SW480 (cell line): ENCODE data around the gene PFAS.

Source experiments
- DNase-seq: peaks from one replicate; pipeline ENCODE4 v3.0.0-alpha.2; 2016; ENCODE audit warnings: low spot score

PFAS gene

DNA sequence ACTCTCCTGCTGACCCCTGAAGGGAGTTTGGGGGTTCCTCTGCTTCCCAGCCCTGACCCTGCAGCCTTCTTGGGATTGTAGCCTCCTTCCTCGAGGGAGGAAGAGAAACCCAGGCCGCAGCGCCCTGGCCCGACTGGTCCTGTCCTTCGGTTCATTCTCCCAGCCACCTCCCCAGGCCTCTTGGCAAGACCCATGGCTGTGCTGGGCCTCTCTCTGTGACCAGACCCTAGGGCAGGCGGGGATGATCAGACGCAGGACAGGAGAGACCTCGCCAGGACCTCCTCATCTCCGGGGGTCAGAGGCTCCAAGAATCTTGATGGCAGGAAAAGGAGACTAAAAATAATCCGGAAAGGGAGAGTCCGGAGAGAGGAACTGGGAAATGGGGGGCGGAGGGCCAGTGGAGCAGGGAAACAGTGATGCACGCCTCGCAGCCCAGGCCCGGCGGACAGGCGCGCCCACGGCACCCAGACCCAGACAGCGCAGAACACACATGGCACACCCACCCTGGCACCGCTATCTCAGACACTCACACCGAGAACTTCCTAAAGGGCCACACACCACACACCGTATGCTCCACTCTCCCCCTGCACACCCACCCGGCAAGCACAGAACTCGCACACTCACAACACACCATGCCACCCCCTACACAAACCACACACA, 62.2 kb downstream of the PFAS start:
- DNase-seq: no peak

- no peak for DNase-seq
Observed at GRCh38 chr17:8312251-8312650, 63.2 kb downstream of the PFAS start.

DNA sequence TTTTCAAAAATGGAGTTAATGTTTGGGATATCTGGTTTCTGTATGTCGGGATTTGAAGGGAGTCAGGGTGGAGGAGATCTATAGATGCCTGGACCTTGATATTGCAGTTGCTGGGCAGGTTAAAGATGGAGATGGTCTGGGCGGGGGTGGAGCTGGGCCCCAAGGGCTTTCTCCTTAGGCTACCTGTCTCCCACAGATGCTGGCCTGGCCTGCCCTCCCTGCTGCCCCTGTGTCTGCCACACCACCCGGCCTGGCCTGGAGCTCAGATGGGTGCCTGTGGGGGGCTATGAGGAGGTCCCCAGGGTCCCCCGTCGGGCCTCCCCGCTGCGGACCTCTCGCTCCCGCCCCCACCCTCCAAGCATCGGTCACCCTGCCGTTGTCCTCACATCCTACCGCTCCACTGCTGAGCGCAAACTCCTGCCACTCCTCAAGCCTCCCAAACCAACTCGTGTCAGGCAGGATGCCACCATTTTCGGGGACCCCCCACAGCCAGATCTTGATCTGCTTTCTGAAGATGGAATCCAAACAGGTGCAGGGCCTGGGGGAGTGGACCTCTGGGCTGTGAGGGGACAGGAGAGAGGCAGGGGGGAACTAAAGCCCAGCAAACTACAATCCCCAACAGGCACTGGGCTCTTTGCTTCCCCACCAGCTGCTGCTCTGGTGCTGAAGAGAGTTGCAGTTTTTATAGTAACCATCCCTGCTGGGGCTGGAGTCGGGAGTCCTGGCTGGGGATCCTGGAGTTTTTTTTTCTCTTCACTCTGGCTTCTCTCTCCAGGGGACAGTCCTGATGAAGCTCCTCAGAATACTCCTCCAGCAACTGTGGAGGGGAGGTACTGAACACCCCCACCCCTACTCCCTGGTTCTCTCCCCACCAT, 63.9 kb downstream of the PFAS start:
- DNase-seq: no peak

DNA sequence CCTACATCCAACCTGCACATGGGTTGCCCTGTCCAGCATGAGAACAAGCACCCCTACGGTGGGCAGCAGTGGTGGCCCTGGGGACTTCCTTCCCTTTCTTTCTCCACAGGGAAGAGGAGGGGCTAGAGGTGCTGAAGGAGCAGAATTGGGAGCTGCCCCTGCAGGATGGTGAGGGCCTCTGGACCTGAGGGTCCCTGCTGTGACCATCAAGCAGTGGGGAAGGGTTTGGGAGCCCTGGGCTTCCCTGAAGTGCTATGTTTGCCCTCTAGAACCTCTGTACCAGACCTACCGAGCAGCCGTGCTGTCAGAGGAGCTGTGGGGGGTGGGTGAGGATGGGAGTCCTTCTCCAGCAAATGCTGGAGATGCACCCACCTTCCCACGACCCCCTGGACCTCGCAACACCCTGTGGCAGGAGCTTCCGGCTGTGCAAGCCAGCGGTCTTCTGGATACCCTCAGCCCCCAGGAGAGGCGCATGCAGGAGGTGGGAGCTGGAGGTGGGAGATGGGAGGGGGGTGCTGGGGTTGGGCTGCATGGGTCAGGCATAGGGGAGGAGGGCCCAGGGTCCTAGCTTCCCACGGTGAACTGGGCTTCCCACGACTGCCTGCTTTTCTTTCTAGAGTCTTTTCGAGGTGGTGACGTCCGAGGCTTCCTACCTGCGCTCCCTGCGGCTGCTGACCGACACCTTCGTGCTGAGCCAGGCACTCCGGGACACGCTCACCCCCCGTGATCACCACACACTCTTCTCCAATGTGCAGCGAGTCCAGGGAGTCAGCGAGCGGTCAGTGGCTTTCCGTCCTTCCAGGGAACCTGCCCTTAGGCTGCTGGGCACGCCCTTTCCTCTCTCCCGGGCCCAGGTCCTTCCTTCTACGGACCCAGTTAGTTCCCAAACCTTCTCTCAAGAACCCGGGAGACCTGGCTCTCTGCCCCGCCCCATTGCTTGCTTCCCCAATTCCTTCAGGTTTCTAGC, 66.0 kb downstream of the PFAS start:
- DNase-seq: no peak

DNA sequence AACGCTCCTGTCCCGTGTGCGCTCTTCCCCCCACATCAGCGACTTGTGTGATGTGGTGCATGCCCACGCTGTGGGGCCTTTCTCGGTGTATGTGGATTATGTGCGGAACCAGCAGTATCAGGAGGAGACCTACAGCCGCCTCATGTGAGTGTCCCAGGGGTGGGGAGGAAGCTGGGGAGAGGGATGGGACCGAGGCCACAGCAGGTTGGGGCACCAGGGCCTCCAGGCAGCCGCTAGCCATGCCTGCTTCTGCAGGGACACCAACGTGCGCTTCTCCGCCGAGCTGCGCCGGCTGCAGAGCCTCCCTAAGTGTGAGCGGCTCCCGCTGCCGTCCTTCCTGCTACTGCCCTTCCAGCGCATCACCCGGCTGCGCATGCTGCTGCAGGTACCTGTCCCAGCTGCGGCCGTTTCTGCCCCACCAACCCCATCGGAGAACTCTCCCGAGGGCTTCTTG, 66.7 kb downstream of the PFAS start:
- DNase-seq: no peak

GRCh38 chr17:8318010-8318935, 69.2 kb downstream of the PFAS start:
- DNase-seq: no peak
